ENCODE measurements around the gene ZNF318.

The ZNF318 gene

GRCh38 chr6:43302126-43302525 is 67.3 kb downstream of the ZNF318 start:
- no peak for DNase-seq (ENCODE audit: low read depth in 2 of 2)

- no peak for DNase-seq (ENCODE audit: low read depth in 2 of 2)
Measured at GRCh38 chr6:43301081-43301870, 68.2 kb downstream of the ZNF318 start.

- no peak for DNase-seq (ENCODE audit: low read depth in 2 of 2)
Measured at GRCh38 chr6:43299338-43300293, 69.8 kb downstream of the ZNF318 start.

GRCh38 chr6:43298565-43299337 is 70.7 kb downstream of the ZNF318 start:
- DNase-seq (ENCODE audit: low read depth in 2 of 2), result no peak

GRCh38 chr6:43297644-43298564 is 71.5 kb downstream of the ZNF318 start, which contains the start of gene SLC22A7:
SLC22A7 (plus strand) TSS chr6:43298260; CDS start chr6:43298359, 99 bp downstream.
- DNase-seq (ENCODE audit: low read depth in 2 of 2), result no peak

- no peak for DNase-seq (ENCODE audit: low read depth in 2 of 2)
Measured at GRCh38 chr6:43296780-43297497, 72.5 kb downstream of the ZNF318 start.

GRCh38 chr6:43295456-43295855 is 74.0 kb downstream of the ZNF318 start:
- no peak for DNase-seq (ENCODE audit: low read depth in 2 of 2)

DNA sequence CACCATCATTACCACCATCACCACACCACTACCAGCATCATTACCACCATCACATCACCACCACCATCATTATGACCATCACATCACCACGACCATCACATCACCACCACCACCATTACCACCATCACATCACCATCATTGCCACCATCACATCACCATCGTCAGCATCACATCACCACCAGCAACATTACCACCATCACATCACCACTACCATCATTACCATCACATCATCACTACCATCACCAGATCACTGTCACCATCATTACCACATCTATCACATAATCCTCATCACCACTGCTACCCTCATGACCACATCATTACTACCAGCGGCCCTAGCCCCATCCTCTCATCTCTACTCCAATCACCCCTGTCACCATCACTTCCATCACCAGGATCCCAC is 74.9 kb downstream of the ZNF318 start:
- DNase-seq (ENCODE audit: low read depth in 2 of 2), result no peak

DNA sequence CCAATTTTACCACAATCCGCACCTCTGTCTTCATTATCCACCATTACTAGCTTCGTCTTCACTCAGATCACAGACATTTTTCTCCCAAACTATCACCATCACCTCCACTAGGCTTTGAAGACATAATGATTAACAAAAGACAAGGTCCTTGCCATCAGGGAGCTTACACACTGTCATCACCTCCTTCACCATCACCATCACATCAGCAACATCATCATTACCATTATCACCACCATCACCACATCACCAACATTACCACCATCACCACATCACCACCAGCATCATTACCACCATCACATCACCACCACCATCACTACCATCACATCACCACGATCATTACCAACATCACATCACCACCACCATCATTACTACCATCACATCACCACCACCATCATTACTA is 75.7 kb downstream of the ZNF318 start:
- no peak for DNase-seq (ENCODE audit: low read depth in 2 of 2)

DNA sequence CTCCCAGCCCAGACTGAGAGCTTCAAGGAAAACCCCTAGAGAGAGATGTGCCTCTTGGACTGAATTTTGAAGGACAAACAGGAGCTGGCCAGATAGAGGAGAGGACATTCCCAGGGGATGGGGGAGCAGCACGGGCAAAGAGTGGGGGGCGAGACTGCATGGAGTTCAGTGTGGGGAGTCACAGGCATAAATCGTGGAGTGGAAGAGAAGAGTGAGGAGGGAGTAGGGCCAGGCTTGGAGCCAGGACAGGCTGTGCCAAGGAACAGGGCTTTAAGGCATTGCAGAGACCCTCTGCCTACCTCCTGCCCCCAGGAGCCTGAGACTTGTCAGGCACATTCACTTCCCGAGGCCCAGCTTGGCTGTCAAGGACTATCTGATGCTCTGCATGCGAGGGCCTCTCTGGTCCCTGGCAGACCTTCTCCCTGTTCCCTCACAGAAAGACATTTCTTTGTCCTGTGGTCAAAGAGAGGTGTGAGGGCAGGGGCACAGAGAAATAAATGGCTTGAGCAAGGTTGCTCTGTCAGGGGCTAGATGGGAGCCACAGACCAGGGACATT is 76.6 kb downstream of the ZNF318 start:
- no peak for DNase-seq (ENCODE audit: low read depth in 2 of 2)

DNA sequence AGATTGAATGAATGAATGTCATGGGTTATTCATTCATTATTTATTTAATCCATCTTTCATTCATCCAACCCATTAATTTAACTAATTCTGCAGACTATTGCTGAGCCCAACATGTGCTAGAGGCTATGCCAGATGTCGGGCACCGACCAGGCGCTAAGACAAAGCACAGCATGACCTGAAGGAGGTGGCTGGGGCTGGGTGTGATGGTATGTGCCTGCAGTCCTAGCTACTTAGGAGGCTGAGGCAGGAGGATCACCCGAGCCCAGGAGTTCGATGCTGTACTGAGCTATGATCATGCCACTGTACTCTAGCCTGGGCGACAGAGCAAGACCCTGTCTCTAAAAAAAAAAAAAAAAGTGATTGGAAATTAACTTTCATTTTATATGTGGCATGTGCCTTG is 77.1 kb downstream of the ZNF318 start:
- no peak for DNase-seq (ENCODE audit: low read depth in 2 of 2)

GRCh38 chr6:43291708-43292107 is 77.7 kb downstream of the ZNF318 start:
- no peak for DNase-seq (ENCODE audit: low read depth in 2 of 2)

DNA sequence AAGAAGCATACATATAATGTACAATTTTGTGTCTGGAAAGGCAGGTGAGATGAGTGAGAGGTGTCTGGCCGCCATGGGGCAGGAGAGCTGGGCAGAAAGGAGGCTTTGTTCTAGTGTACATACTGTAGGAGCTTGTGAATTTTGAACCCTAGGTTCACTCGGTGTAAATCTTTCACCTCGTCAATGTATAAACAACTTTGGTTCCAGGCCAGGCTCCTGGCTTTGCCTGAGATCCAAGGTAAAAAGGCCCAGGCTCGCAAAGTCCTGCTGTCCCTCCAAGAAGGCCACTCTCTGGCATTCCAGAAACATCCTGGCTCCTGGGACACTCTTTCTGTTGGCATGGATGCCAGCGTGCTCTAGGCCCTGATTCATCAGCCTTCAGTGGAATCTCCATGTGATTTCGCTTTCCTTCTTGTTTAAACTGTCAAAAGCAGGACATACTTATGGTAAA is 78.5 kb downstream of the ZNF318 start:
- DNase-seq (ENCODE audit: low read depth in 2 of 2), result no peak

DNA sequence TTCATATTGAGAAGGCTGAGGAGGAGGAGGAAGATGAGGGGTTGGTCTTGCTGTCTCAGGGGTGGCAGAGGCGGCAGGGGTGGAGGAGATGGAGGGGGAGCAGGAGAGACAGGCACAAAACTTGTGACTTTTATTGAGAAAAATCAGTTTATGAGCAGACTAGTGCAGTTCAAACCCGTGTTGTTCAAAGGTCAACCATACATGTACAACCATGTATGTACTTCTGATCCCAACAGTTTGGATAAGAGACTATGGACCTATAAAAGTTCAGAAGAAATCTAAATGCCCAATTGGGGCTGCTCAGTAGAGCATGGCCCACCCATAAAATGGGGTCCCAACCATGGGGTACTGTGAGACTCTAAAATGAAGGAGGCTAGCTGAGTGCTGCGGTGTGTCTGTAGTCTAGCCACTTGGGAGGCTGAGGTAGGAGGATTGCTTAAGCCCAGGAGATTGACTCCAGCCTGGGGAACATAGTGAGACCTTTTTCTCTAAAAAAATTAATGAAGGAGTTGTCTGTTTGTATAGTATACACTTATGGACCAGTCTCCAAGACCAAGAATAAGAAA is 79.0 kb downstream of the ZNF318 start:
- no peak for DNase-seq (ENCODE audit: low read depth in 2 of 2)

DNA sequence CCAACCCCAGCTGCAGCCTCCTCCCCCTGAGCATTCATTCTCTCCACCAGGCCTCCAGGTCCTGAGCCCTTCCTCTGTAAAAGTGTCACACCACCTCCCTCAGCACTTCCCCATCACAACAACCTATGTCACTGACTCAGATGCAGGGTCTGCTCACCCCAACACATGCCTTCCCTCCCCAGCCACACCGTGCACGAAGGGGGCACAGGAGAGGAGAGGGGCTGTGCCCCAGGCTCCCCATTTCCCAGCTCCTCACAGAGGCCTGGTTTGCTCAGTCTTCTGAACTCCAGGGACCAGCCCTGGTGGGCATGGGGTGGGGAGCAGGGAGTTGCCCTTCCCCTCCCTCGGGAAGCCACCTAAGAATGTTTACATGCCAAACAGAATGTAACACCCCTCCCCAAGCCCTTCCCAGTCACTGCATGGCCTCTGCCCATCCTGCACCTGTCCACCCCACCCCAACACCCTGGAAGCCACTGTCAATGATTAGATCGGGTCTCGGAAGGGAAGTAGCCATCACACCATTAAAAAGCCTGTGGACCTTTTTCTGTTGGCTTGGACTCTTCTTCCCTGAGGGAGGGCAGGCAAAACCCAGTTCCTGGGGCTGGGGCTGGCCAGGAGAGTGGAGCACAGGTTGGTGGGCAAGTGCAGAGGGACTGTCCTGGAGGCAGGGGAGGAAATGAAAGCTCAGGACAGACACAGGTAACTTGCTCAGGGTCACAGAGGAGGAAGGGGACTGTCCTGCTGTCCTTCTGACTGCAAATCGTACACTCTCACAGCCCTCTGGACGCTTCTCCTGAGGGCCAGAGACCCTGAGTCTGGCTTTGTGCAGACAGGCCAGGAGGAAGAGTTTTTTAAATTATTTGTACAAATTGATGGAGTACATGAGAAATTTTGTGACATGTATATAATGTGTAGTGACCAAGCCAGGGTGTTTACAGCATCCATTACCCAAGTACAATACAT is 81.4 kb downstream of the ZNF318 start:
- no peak for DNase-seq (ENCODE audit: low read depth in 2 of 2)

DNA sequence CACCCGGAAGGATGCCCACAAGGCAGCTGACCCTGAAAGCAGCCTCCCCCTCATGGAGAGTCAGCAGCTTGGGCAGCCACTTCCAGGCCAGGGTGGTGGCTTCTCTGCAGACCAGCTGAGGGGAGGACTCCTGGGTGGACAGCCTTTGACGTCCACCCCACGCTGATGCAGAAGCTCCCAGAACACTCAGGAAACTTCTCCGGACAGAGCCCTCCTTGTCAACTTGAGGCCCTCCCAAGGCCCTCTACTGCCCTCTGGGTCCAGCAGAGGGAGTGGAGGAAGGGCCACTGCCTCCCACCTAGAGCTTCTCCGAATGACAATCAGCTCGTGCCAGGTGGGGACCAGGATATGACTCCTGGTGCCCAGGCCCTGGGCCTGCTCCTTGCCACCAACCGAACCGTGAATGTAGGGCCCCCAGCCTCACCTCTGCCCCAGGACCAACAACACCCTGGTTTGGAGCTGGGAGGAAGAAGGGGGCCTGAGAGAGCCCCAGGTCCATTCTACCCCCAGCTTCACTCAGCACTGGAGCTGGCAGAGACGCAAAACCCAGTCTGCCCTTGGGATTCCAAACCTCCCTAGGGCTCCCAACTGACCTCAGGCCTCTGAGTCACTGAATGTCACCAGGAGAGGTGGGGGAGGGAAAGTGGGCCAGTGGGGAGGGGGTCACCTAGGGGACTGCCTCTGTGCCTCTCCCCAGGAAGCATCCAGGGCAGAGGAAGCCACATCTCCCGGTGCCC is 82.3 kb downstream of the ZNF318 start:
- no peak for DNase-seq (ENCODE audit: low read depth in 2 of 2)

GRCh38 chr6:43286456-43286979 is 82.9 kb downstream of the ZNF318 start:
- DNase-seq (ENCODE audit: low read depth in 2 of 2), result no peak
